ENCODE measurements around the gene AASS. TPM values are rescaled to one million over a fixed set of nuclear protein-coding genes. Genes with fewer than 3 reads are reported as not detected.

AASS gene
- total and polyA plus RNA-seq, 2 of the 8 experiments (the other 6 are each of a cell fraction or from before 2014, with no cell fraction given): 203 to 394 TPM

- no peak overlapping the region for H4K91ac ChIP-seq (replicated peaks; ENCODE audit: insufficient read length, low read length)
- H2BK5ac ChIP-seq (ENCODE audit: low read depth, low read length): no peak overlapping the region
- H3K4me2 ChIP-seq (ENCODE audit: insufficient read depth in 1 of 2, low read depth in 2 of 2, low read length in 2 of 2): no peak overlapping the region
- H3K27me3 ChIP-seq (replicated peaks in 1 of 4; ENCODE audit: control insufficient read depth in 3 of 4, extremely low read depth in 1 of 4, insufficient read depth in 3 of 4, low read length in 3 of 4): no peaks in the 10 kb centered on the region
- no peak overlapping the region for H3K27ac ChIP-seq (ENCODE audit: low read depth, low read length)
- 89% methylated on average over 4 of the region's 4 CpGs; no CpG with 5 or more reads in 1 of the 2 experiments for WGBS, 2 experiments (ENCODE audit: extremely low coverage in 1 of 2, insufficient coverage in 1 of 2, insufficient read length in 1 of 2, insufficient replicate concordance in 2 of 2, low coverage in 1 of 2, low lambda C conversion rate in 2 of 2, missing lambda C conversion rate in 1 of 2)
- H2BK12ac ChIP-seq (ENCODE audit: low read depth, low read length): no peak overlapping the region; the same call in 1 of the 2 replicates
- H2AFZ ChIP-seq (ENCODE audit: low read length): no peak overlapping the region
- TF ChIP-seq USF2 (IDR thresholded peaks at IDR 0.05; ENCODE audit: low read length): no peak
- no peak for TF ChIP-seq CHD1 (IDR thresholded peaks at IDR 0.05; ENCODE audit: low read depth, low read length)
- no peaks in the 10 kb centered on the region; a peak in 1 of 7 replicates for H3K4me1 ChIP-seq (replicated peaks in 1 of 4; ENCODE audit: control insufficient read depth in 3 of 4, insufficient read depth in 4 of 4, low read length in 3 of 4)
- no peak overlapping the region for H3K14ac ChIP-seq (ENCODE audit: insufficient read length)
- H2BK15ac ChIP-seq (ENCODE audit: low read length): no peak overlapping the region
- H3K4ac ChIP-seq (replicated peaks; ENCODE audit: insufficient read length, low read depth, low read length): no peak overlapping the region
- H3K18ac ChIP-seq (ENCODE audit: extremely low read depth, low read length): no peak overlapping the region
- H4K20me1 ChIP-seq (replicated peaks in 1 of 2; ENCODE audit: control insufficient read depth in 1 of 2, insufficient read depth in 2 of 2, low read length in 2 of 2): peaks cover 0 to 2% of the 10 kb centered on the region in 2 experiments
- H2BK120ac ChIP-seq (replicated peaks; ENCODE audit: low read depth, low read length): no peak overlapping the region
- DNase-seq (ENCODE audit: low read depth in 1 of 2, low spot score in 2 of 2) (no peak), FAIRE-seq (no peak)
- H3K23ac ChIP-seq (ENCODE audit: insufficient read length): no peak overlapping the region
- no peak overlapping the region; a peak in 1 of 7 replicates for H3K9ac ChIP-seq (replicated peaks in 1 of 4; ENCODE audit: extremely low read depth in 1 of 4, low read depth in 3 of 4, low read length in 3 of 4)
- no peak overlapping the region for H3K56ac ChIP-seq (replicated peaks; ENCODE audit: insufficient read length, low read depth, low read length)
- POLR2A ChIA-PET (ENCODE audit: partially characterized antibody): interaction anchor here (1.2 kb wide), 1 partner anchor 17 kb away, joined by 3 read pairs; no protein-coding TSS in a partner anchor
- no peak overlapping the region for H4K5ac ChIP-seq (ENCODE audit: insufficient read length, low read depth, low read length)
- no peak overlapping the region for H3K4me3 ChIP-seq (ENCODE audit: extremely low read depth in 1 of 4, insufficient read depth in 2 of 4, low read depth in 3 of 4, low read length in 4 of 4)
- no peaks in the 10 kb centered on the region for H3K9me3 ChIP-seq (ENCODE audit: insufficient read depth in 2 of 2, low read depth in 1 of 2, low read length in 1 of 2)
- H2BK20ac ChIP-seq (ENCODE audit: low read length): no peak overlapping the region
- H3K36me3 ChIP-seq (ENCODE audit: control insufficient read depth in 2 of 4, insufficient read depth in 4 of 4, low read length in 3 of 4): peaks cover 3 to 28% (median 19%) of the 10 kb centered on the region in 4 experiments; a peak in 7 of 8 replicates
- no peaks in the 10 kb centered on the region for H3K79me1 ChIP-seq (ENCODE audit: low read depth, low read length)
- no peaks in the 10 kb centered on the region for H3K79me2 ChIP-seq (ENCODE audit: control insufficient read depth in 1 of 2, insufficient read depth in 2 of 2, low read length in 2 of 2)
- CTCF ChIA-PET (ENCODE audit: partially characterized antibody): no interaction called here
- H2AK5ac ChIP-seq (ENCODE audit: low read depth, low read length): no peak overlapping the region
- no peak overlapping the region for H4K8ac ChIP-seq (ENCODE audit: extremely low read depth, insufficient read depth, low read length)
- no peaks in the 10 kb centered on the region for H3K23me2 ChIP-seq (ENCODE audit: low read depth, low read length)
Observed at GRCh38 chr7:122064971-122065370, 79.1 kb downstream of the AASS start.

All from H1 (cell line).